SU-DHL-6 (cell line): ENCODE data around the gene LRP1B.

Source experiments
- EZH2phosphoT487 ChIP-seq: fragments of 200-600 bp; sonication (generic), shearing (Covaris generic); conservative IDR thresholded peaks from 2 replicates; pipeline ENCODE4 v1.6.1; 2018; ENCODE audit warnings: mild to moderate bottlenecking, antibody characterized with exemption, low read length, moderate library complexity, mixed read lengths
- TF ChIP-seq, protein P1 (sequence below): fragments of 200-600 bp; sonication (generic); IDR thresholded peaks from one replicate; pipeline ENCODE4 v1.5.1; 2017; ENCODE audit warnings: antibody characterized with exemption, mild to moderate bottlenecking, low read length, moderate library complexity; ENCODE audit not compliant: insufficient read depth, poor library complexity, severe bottlenecking

DNA sequence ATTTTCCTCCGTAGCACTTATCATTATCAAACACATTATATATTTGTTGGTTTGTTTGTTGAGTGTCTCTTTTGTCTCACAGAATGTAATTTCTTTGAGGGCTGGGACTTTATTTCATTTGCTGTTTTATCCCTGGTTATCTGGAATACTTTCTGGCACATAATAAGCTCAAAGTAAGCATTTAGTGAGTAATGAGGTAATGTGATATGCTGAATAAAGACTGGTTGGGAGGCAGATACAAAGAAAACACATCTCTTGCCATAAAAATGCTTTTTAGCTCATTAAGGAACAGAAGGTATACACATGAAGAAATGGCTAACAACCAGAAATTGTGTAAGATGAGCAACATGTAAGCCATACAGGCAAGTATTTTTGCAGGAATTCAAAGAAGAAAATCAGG lies 1411.8 kb downstream of the LRP1B start:
- TF ChIP-seq, protein P1, sequence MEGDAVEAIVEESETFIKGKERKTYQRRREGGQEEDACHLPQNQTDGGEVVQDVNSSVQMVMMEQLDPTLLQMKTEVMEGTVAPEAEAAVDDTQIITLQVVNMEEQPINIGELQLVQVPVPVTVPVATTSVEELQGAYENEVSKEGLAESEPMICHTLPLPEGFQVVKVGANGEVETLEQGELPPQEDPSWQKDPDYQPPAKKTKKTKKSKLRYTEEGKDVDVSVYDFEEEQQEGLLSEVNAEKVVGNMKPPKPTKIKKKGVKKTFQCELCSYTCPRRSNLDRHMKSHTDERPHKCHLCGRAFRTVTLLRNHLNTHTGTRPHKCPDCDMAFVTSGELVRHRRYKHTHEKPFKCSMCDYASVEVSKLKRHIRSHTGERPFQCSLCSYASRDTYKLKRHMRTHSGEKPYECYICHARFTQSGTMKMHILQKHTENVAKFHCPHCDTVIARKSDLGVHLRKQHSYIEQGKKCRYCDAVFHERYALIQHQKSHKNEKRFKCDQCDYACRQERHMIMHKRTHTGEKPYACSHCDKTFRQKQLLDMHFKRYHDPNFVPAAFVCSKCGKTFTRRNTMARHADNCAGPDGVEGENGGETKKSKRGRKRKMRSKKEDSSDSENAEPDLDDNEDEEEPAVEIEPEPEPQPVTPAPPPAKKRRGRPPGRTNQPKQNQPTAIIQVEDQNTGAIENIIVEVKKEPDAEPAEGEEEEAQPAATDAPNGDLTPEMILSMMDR, result no peak
- no peak for TF ChIP-seq EZH2phosphoT487
